PC-9 (cell line): ENCODE results near the gene LRRC74A. TPM values are rescaled to one million over a fixed set of nuclear protein-coding genes. Genes with fewer than 3 reads are reported as not detected.

ENCODE experiments used
- BruUV-seq: library from RNA; stranded (reverse); fragments of 400-500 nt; replicated peaks from 2 replicates; lab custom pipeline; 2021; lab: Mats Ljungman, UMichigan
- CTCF ChIA-PET: fragments of 300-600 bp; sonication (Branson Sonifier 250); formaldehyde crosslinking; loops from one replicate; lab custom pipeline; 2022; ENCODE audit warnings: antibody characterized with exemption; lab: Charles Lee
- POLR2A ChIA-PET: fragments of 300-600 bp; sonication (Branson Sonifier 250); formaldehyde crosslinking; loops from one replicate; lab custom pipeline; 2022; ENCODE audit warnings: antibody characterized with exemption; ENCODE audit not compliant: unreplicated experiment; lab: Charles Lee
- DNase-seq, 2 experiments: peaks; one replicate each; pipeline versions ENCODE4 v3.0.0 to v3.0.0-alpha.2; 2015 to 2022; ENCODE audit warnings: mixed read lengths in 1 of 2
- H2AFZ ChIP-seq: fragments of 200-600 bp; sonication (generic); 2 replicates; pipeline ENCODE4 v1.8.1; 2017; ENCODE audit warnings: antibody characterized with exemption
- H3F3A ChIP-seq: fragments of 200-600 bp; sonication (generic); 2 replicates; pipeline ENCODE4 v1.8.1; 2017; ENCODE audit warnings: antibody characterized with exemption, mild to moderate bottlenecking, low read depth; ENCODE audit not compliant: insufficient read depth
- H3K27ac ChIP-seq: fragments of 200-600 bp; sonication (generic); 2 replicates; pipeline ENCODE4 v1.6.1; 2016; ENCODE audit warnings: mixed run types
- H3K27me3 ChIP-seq: fragments of 200-600 bp; sonication (generic); 2 replicates; pipeline ENCODE4 v1.6.1; 2016; ENCODE audit warnings: low read depth, mixed run types; ENCODE audit not compliant: insufficient read depth
- H3K36me3 ChIP-seq: fragments of 200-600 bp; sonication (generic); 2 replicates; pipeline ENCODE4 v1.6.1; 2016; ENCODE audit warnings: low read depth, mixed run types
- H3K4me1 ChIP-seq: fragments of 200-600 bp; sonication (generic); replicated peaks from 2 replicates; pipeline ENCODE4 v1.6.1; 2016; ENCODE audit warnings: mixed run types; ENCODE audit not compliant: insufficient read depth
- H3K4me2 ChIP-seq: fragments of 200-600 bp; sonication (generic); 2 replicates; pipeline ENCODE4 v1.6.1; 2017; ENCODE audit warnings: mixed run types
- H3K4me3 ChIP-seq: fragments of 200-600 bp; sonication (generic); 2 replicates; pipeline ENCODE4 v1.6.1; 2016; ENCODE audit warnings: mixed run types
- H3K79me2 ChIP-seq: fragments of 200-600 bp; sonication (generic); 2 replicates; pipeline ENCODE4 v1.6.1; 2017; ENCODE audit warnings: low read depth, mixed run types
- H3K9me2 ChIP-seq: fragments of 200-600 bp; sonication (generic); 2 replicates; pipeline ENCODE4 v1.8.1; 2017; ENCODE audit warnings: mild to moderate bottlenecking; ENCODE audit not compliant: insufficient read depth
- H3K9me3 ChIP-seq: fragments of 200-600 bp; sonication (generic); 2 replicates; pipeline ENCODE4 v1.8.1; 2016; ENCODE audit warnings: low read depth; ENCODE audit not compliant: insufficient read depth
- H4K20me1 ChIP-seq: fragments of 200-600 bp; sonication (generic); 2 replicates; pipeline ENCODE4 v1.8.1; 2017; ENCODE audit not compliant: insufficient read depth
- CTCF ChIP-seq: fragments of 200-600 bp; sonication (generic); conservative IDR thresholded peaks from 2 replicates; pipeline ENCODE4 v1.6.1; 2017; ENCODE audit warnings: mixed run types, antibody characterized with exemption, mild to moderate bottlenecking, moderate library complexity
- EZH2 ChIP-seq: fragments of 200-600 bp; sonication (generic); IDR thresholded peaks from 2 replicates; pipeline ENCODE4 v1.8.0; 2017; ENCODE audit warnings: antibody characterized with exemption, low read depth
- intact Hi-C: fragments of 100-400 bp; cut with micrococcal nuclease; formaldehyde crosslinking; loops from one replicate; pipeline ENCODE4 v1.10.0; 2022; ENCODE audit not compliant: unreplicated experiment
- total RNA-seq: library from RNA; stranded (reverse); gene quantifications from 2 replicates; pipeline ENCODE4 v1.2.3, GENCODE V29; 2021

LRRC74A gene
- total RNA-seq, 1 experiment from 2014 or later = not detected

- no peaks in the 10 kb centered on the region for H3K9me3 ChIP-seq
- no TSS peak for BruUV-seq
- H3K36me3 ChIP-seq = peaks cover 3% of the 10 kb centered on the region; the same call in 1 of the 2 replicates
- no peak overlapping the region for H3K4me3 ChIP-seq
- no peak overlapping the region for H3K4me2 ChIP-seq
- intact Hi-C loops = no loop called here
- H3K4me1 ChIP-seq = peaks cover 14% of the 10 kb centered on the region
- peaks cover 5% of the 10 kb centered on the region for H4K20me1 ChIP-seq
- no peak for DNase-seq
- TF ChIP-seq CTCF (no peak), EZH2 (no peak)
- H3F3A ChIP-seq = peaks cover 2% of the 10 kb centered on the region; the same call in 1 of the 2 replicates
- ChIA-PET CTCF (no interaction called here), POLR2A (no interaction called here)
- no peaks in the 10 kb centered on the region for H3K9me2 ChIP-seq
- H3K27ac ChIP-seq = no peak overlapping the region
- no peak overlapping the region for H2AFZ ChIP-seq
- H3K79me2 ChIP-seq = peaks cover 16% of the 10 kb centered on the region
- H3K27me3 ChIP-seq = no peaks in the 10 kb centered on the region
These were observed 18.2 kb upstream of the LRRC74A start for GRCh38 chr14:76808011-76808410.

- H4K20me1 ChIP-seq = peaks cover 5% of the 10 kb centered on the region
- no peak overlapping the region for H3K27ac ChIP-seq
- no peaks in the 10 kb centered on the region for H3K27me3 ChIP-seq
- TF ChIP-seq EZH2 = no peak
- TF ChIP-seq CTCF = no peak
- DNase-seq = no peak
- H3K4me1 ChIP-seq = peaks cover 14% of the 10 kb centered on the region
- H3K4me2 ChIP-seq = no peak overlapping the region
- CTCF ChIA-PET = no interaction called here
- no TSS peak for BruUV-seq
- no peaks in the 10 kb centered on the region for H3K9me2 ChIP-seq
- peaks cover 16% of the 10 kb centered on the region for H3K79me2 ChIP-seq
- 0 out of 2 replicates have a peak, but pooled peaks cover 3% of the 10 kb centered on the region for H3K36me3 ChIP-seq
- peaks cover 10% of the 10 kb centered on the region; the same call in 1 of the 2 replicates for H3F3A ChIP-seq
- no peak overlapping the region for H2AFZ ChIP-seq
- no peaks in the 10 kb centered on the region for H3K9me3 ChIP-seq
- intact Hi-C loops = no loop called here
- no peak overlapping the region for H3K4me3 ChIP-seq
- POLR2A ChIA-PET = no interaction called here
These were observed 17.2 kb upstream of the LRRC74A start for GRCh38 chr14:76808990-76809389.

GRCh38 chr14:76810525-76810924 lies 15.7 kb upstream of the LRRC74A start:
- TF ChIP-seq CTCF = no peak
- no peak for TF ChIP-seq EZH2
- POLR2A ChIA-PET = interaction anchor here (0.7 kb wide), 1 partner anchor 779 kb away, joined by 3 read pairs; no protein-coding TSS in a partner anchor
- no peaks in the 10 kb centered on the region for H3K9me2 ChIP-seq
- peaks cover 10% of the 10 kb centered on the region; the same call in 1 of the 2 replicates for H3F3A ChIP-seq
- H3K4me1 ChIP-seq = peaks cover 14% of the 10 kb centered on the region
- CTCF ChIA-PET = interaction anchor here (0.6 to 1.7 kb wide), 4 partner anchors 25 to 1383 kb away, joined by 3 to 18 read pairs (median 8); partner anchors contain the start of gene JDP2
- H2AFZ ChIP-seq = no peak overlapping the region
- H3K4me2 ChIP-seq = peak overlapping the region; percentile 92
- intact Hi-C loops = no loop called here
- peaks cover 5% of the 10 kb centered on the region for H4K20me1 ChIP-seq
- peak overlapping the region; percentile 74; the same call in 1 of the 2 replicates for H3K4me3 ChIP-seq
- H3K27ac ChIP-seq = no peak overlapping the region
- BruUV-seq = no TSS peak
- H3K9me3 ChIP-seq = no peaks in the 10 kb centered on the region
- 0 out of 2 replicates have a peak, but pooled peaks cover 3% of the 10 kb centered on the region for H3K36me3 ChIP-seq
- H3K27me3 ChIP-seq = no peaks in the 10 kb centered on the region
- no peak for DNase-seq
- peaks cover 16% of the 10 kb centered on the region for H3K79me2 ChIP-seq
